Uterus (tissue), 2 donors: ENCODE measurements around the gene ASTN2.

Experiments used
- POLR2A ChIP-seq, 2 donors: fragments of 450-650 bp; IDR thresholded peaks; one replicate each; pipeline ENCODE4 v1.6.1; 2016; ENCODE audit warnings: antibody characterized with exemption in 2 of 2, mild to moderate bottlenecking in 1 of 2, moderate library complexity in 1 of 2
- TF ChIP-seq, protein P1 (sequence below), 4 experiments: fragments of 200-600 bp in 2 of 4; fragments of 450-650 bp in 2 of 4; sonication (generic) in 2 of 4; IDR thresholded peaks; one replicate each; pipeline ENCODE4 v1.5.1; 2016 to 2019; ENCODE audit warnings: antibody characterized with exemption in 4 of 4, mild to moderate bottlenecking in 2 of 4, moderate library complexity in 1 of 4

DNA sequence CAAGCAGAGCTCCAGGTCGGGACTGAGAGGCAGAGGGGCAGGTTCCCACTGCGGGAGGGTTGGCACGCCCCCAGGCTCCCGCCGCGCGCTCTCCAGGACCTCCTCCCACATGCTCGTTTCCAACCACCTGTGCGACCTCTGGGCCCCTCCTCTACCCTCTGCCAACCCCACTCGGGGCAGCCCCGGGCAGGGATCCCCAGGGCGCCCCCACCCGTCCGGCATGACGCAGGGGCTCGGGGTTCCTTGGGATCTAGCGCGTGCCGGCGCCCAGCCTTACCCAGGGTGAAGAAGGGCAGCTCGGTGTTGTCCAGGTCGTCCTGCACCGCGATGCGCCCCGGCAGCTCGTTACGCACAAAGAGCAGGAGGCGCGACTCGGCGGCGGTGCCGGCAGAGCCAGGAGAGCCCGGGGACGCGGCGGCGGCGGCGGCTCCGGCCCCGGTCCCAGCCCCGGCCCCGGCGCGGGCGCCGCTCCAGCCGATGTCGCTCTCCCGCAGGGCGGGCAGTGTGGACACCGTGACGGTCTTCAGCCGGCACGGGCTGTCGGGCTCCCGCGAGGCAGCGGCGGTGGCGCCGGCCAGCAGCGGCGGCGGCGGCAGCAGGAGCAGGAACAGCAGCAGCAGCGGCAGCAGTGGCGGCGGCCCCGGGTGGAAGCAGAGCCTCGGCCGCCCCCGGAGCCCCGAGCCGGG is 494 bp downstream of the ASTN2 start:
- TF ChIP-seq, protein P1, sequence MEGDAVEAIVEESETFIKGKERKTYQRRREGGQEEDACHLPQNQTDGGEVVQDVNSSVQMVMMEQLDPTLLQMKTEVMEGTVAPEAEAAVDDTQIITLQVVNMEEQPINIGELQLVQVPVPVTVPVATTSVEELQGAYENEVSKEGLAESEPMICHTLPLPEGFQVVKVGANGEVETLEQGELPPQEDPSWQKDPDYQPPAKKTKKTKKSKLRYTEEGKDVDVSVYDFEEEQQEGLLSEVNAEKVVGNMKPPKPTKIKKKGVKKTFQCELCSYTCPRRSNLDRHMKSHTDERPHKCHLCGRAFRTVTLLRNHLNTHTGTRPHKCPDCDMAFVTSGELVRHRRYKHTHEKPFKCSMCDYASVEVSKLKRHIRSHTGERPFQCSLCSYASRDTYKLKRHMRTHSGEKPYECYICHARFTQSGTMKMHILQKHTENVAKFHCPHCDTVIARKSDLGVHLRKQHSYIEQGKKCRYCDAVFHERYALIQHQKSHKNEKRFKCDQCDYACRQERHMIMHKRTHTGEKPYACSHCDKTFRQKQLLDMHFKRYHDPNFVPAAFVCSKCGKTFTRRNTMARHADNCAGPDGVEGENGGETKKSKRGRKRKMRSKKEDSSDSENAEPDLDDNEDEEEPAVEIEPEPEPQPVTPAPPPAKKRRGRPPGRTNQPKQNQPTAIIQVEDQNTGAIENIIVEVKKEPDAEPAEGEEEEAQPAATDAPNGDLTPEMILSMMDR (IDR thresholded peaks at IDR 0.05): no peak
- no peak for TF ChIP-seq POLR2A (IDR thresholded peaks at IDR 0.05)
